Measurements from ENCODE around the gene TSG101.

DNA sequence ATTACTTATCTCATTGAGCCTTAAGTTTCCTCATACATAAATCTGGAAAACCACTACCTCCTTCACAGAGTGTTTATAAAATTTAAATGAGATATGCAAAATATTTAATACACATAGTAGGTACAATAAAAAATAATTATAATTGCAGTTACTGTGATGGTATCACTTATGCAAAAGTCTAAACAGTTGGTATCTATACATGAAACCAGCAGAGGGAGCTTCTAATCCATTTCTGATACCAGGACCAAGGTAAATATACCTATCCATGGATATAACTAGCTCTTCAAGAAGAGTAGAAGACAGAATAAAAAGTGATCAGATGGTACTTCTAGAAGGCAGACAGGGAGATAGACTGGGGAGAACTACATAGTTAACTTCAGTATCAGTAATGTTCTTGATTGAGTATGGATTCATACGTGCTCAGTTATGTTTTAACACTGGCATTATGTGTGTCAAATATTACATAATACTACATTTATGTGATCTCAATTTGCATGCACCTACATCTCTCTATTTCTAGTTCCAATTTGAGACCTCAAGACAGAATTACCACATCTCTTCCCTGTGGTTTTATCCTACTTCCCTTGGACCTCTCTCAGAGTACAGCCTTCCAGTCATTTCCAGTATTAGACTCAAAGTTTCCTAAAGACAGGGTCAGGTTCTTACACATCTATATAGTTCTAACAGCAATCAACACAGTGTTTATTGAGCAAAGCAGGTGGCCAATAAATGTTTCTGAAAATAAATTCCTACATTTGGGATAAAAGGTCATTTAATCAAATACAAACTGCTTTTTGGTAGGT is 13.7 kb upstream of the TSG101 start:
- TF ChIP-seq, protein P1, sequence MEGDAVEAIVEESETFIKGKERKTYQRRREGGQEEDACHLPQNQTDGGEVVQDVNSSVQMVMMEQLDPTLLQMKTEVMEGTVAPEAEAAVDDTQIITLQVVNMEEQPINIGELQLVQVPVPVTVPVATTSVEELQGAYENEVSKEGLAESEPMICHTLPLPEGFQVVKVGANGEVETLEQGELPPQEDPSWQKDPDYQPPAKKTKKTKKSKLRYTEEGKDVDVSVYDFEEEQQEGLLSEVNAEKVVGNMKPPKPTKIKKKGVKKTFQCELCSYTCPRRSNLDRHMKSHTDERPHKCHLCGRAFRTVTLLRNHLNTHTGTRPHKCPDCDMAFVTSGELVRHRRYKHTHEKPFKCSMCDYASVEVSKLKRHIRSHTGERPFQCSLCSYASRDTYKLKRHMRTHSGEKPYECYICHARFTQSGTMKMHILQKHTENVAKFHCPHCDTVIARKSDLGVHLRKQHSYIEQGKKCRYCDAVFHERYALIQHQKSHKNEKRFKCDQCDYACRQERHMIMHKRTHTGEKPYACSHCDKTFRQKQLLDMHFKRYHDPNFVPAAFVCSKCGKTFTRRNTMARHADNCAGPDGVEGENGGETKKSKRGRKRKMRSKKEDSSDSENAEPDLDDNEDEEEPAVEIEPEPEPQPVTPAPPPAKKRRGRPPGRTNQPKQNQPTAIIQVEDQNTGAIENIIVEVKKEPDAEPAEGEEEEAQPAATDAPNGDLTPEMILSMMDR (IDR thresholded peaks at IDR 0.05): peak; percentile 46
- TF ChIP-seq EZH2phosphoT487 (IDR thresholded peaks at IDR 0.05): no peak
